ENCODE measurements around the gene SMLR1. TPM values are rescaled to one million over a fixed set of nuclear protein-coding genes. Genes with fewer than 3 reads are reported as not detected.

The SMLR1 gene
- total and polyA plus RNA-seq, 5 donors: not detected

DNA sequence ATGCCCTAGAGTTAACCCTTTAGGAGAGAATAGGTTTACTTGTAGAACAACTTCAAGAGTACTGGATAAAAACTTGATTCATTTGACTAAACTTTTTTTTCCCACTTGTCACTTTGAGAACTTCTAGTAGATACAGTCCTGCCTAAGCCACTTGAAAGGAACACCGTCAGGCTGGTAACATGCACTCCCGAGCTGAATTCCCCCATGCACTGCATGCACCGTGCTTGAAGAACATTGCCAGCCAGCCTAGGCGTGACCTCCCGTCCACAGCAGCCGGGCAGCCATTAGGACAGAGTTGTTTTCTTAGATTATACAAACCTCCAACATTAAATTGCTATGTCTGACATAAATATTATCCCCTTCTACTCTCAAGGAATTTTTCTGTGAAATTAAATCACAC lies 52.6 kb downstream of the SMLR1 start:
- intact Hi-C loops (cut with DNase I): loop anchor here in 3 of 4 donors (5.0 to 10.0 kb wide), 3 partner anchors 555 to 657 kb away; no protein-coding TSS in a partner anchor
- H3K27me3 ChIP-seq (ENCODE audit: control insufficient read depth, insufficient read depth): no peaks in the 10 kb centered on the region
- WGBS: 86% methylated on average over 6 of the region's 6 CpGs
- no peaks in the 10 kb centered on the region for H3K9me3 ChIP-seq (ENCODE audit: control insufficient read depth, low read length)
- H3K4me3 ChIP-seq (ENCODE audit: low read length): no peak overlapping the region
- H3K27ac ChIP-seq (ENCODE audit: low read length): no peak overlapping the region
- no peaks in the 10 kb centered on the region for H3K4me1 ChIP-seq (ENCODE audit: control insufficient read depth, insufficient read depth, low read length)
- DNase-seq: no peak
- ATAC-seq: no peak

DNA sequence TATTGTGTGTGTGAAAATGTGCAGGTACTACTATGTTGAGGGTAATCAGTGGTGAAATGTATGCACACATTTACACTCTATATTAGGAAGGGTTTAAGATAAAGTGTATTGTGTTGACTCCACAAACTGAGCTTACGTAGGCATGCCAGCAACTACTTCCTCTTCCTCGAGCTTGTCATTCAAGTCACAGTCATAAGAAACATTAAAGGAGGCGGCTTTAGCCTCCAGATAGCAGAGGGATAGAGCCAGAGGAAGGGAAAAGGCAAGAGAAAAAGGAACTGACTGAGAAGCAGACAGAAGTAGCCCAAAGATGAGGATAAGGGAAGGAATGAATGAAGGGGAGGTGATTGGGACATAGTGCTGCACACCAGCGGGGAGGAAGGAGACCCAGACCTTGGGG lies 55.2 kb downstream of the SMLR1 start:
- H3K27ac ChIP-seq (ENCODE audit: low read length): no peak overlapping the region
- H3K4me3 ChIP-seq (ENCODE audit: low read length): no peak overlapping the region
- DNase-seq: no peak
- intact Hi-C loops (cut with DNase I): loop anchor here in 3 of 4 donors (5.0 to 10.0 kb wide), 2 partner anchors 652 to 655 kb away; no protein-coding TSS in a partner anchor
- WGBS: 73% methylated on average over 4 of the region's 4 CpGs
- ATAC-seq: peak; percentile 48 to 57
- H3K27me3 ChIP-seq (ENCODE audit: control insufficient read depth, insufficient read depth): no peaks in the 10 kb centered on the region
- H3K4me1 ChIP-seq (ENCODE audit: control insufficient read depth, insufficient read depth, low read length): no peaks in the 10 kb centered on the region
- H3K9me3 ChIP-seq (ENCODE audit: control insufficient read depth, low read length): no peaks in the 10 kb centered on the region

GRCh38 chr6:130885392-130886192 lies 58.4 kb downstream of the SMLR1 start:
- WGBS: 28% methylated on average over 4 of the region's 4 CpGs
- no peak for DNase-seq
- Histone ChIP-seq H3K27ac (ENCODE audit: low read length) (no peak overlapping the region), H3K4me1 (ENCODE audit: control insufficient read depth, insufficient read depth, low read length) (no peaks in the 10 kb centered on the region), H3K9me3 (ENCODE audit: control insufficient read depth, low read length) (no peaks in the 10 kb centered on the region), H3K4me3 (ENCODE audit: low read length) (no peak overlapping the region), H3K27me3 (ENCODE audit: control insufficient read depth, insufficient read depth) (no peaks in the 10 kb centered on the region)
- intact Hi-C loops (cut with DNase I): loop anchor here (2.0 to 10.0 kb wide), 5 partner anchors 177 to 649 kb away; partner anchors contain the start of gene EPB41L2 (in 1 of the 4)
- ATAC-seq: peak; percentile 89

Other genes starting within 250 kb of the SMLR1 start
- 100 to 1,000 TPM in 3 of 4 donors, 10 to 100 TPM in 1; 95.3 to 120 (median 107) TPM for gene EPB41L2, start 235.8 kb downstream of the SMLR1 start, total RNA-seq
- gene EPB41L2, start 235.8 kb downstream of the SMLR1 start, polyA plus RNA-seq: 30.2 TPM

Measured in right cardiac atrium (tissue), 5 donors.